Measurements from ENCODE around the gene HTRA3. TPM values are rescaled to one million over a fixed set of nuclear protein-coding genes. Genes with fewer than 3 reads are reported as not detected.

HTRA3 gene
- total RNA-seq, 1 experiment from 2014 or later: 2.3 TPM

DNA sequence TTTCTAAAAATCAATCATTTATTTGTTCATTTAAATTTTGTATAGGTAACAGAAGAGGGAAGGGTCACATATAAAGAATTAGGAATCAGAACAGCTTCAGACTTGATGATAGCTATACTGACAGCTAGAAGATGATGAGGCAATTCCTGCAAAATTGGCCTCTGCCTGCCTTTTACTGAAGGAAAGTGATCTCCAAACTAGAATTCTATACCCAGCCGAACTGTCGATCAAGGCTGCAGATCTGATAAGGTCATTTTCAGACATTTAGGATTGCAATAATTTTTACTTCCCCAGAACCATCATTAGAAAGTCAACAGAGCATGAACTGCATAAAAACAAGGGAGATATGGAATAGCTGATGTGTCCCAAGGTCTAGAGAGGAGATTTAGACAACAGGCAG, 66.3 kb downstream of the HTRA3 start:
- DNase-seq (ENCODE audit: low spot score): no peak
- POLR2A ChIA-PET: no interaction called here
- peaks cover 5% of the 10 kb centered on the region for H3K36me3 Mint-ChIP-seq
- H3K9me3 Mint-ChIP-seq: peaks cover 31% of the 10 kb centered on the region
- H3K27ac Mint-ChIP-seq: no peak overlapping the region
- no peak for ATAC-seq
- TF ChIP-seq ZNF138 (CRISPR knock-in tag; conservative IDR thresholded peaks at IDR 0.05) (no peak), ETV6 (CRISPR knock-in tag; IDR thresholded peaks at IDR 0.05) (no peak), TCF7 (CRISPR knock-in tag; IDR thresholded peaks at IDR 0.05; ENCODE audit: low read depth) (no peak), ELF4 (CRISPR knock-in tag; IDR thresholded peaks at IDR 0.05; ENCODE audit: low read depth) (no peak), FOXK1 (CRISPR knock-in tag; IDR thresholded peaks at IDR 0.05) (no peak), NR1H2 (CRISPR knock-in tag; IDR thresholded peaks at IDR 0.05) (no peak), RORB (CRISPR knock-in tag; IDR thresholded peaks at IDR 0.05) (no peak), GRHL2 (CRISPR knock-in tag; IDR thresholded peaks at IDR 0.05; ENCODE audit: insufficient replicate concordance, severe bottlenecking) (no peak), ESRRA (CRISPR knock-in tag; IDR thresholded peaks at IDR 0.05; ENCODE audit: borderline replicate concordance) (no peak)
- TF ChIP-seq, protein P1, sequence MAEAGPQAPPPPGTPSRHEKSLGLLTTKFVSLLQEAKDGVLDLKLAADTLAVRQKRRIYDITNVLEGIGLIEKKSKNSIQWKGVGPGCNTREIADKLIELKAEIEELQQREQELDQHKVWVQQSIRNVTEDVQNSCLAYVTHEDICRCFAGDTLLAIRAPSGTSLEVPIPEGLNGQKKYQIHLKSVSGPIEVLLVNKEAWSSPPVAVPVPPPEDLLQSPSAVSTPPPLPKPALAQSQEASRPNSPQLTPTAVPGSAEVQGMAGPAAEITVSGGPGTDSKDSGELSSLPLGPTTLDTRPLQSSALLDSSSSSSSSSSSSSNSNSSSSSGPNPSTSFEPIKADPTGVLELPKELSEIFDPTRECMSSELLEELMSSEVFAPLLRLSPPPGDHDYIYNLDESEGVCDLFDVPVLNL (CRISPR knock-in tag; IDR thresholded peaks at IDR 0.05; ENCODE audit: borderline replicate concordance, low read depth): no peak
- TF ChIP-seq, protein P2, sequence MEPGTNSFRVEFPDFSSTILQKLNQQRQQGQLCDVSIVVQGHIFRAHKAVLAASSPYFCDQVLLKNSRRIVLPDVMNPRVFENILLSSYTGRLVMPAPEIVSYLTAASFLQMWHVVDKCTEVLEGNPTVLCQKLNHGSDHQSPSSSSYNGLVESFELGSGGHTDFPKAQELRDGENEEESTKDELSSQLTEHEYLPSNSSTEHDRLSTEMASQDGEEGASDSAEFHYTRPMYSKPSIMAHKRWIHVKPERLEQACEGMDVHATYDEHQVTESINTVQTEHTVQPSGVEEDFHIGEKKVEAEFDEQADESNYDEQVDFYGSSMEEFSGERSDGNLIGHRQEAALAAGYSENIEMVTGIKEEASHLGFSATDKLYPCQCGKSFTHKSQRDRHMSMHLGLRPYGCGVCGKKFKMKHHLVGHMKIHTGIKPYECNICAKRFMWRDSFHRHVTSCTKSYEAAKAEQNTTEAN (CRISPR knock-in tag; IDR thresholded peaks at IDR 0.05): no peak
- CTCF ChIA-PET: interaction anchor here (1.7 kb wide), 1 partner anchor 16 kb away, joined by 7 read pairs; no protein-coding TSS in a partner anchor
- H3K4me3 Mint-ChIP-seq: no peak overlapping the region
- no peaks in the 10 kb centered on the region for H3K27me3 Mint-ChIP-seq (ENCODE audit: low read depth)
- no peaks in the 10 kb centered on the region for H3K4me1 Mint-ChIP-seq

DNA sequence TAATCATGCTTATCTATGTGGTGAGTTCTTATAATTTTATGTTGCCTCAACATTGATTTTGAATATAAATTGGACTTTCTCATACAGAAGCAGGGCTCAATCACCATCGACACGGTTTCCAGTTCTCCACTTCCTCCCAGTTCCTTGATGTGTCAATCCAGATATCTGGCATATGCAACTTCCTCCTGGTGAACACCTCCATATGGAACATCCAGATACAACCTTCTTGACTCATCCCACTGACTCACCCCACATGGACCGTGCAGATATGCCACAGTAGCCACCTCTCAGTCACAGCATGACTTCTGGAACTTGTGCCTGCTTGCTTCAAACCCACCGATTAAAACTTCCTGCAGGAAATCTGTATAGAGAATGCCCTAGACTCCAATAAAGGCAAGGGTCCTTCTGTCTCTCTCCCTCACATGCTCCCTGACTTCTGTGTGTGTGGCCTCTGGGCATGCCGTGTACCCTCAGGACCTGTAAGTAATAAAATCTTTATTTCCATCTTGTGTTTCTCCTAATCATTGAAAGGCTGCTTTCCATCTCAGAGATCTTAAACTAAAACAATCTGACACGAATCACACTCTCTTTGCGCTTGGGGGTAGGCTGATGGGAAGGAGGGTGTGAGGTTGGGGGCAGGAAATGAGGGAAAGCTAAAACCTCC, 67.0 kb downstream of the HTRA3 start:
- Mint-ChIP-seq H3K9me3 (peaks cover 31% of the 10 kb centered on the region), H3K27ac (no peak overlapping the region), H3K36me3 (peaks cover 5% of the 10 kb centered on the region), H3K27me3 (ENCODE audit: low read depth) (no peaks in the 10 kb centered on the region), H3K4me1 (no peaks in the 10 kb centered on the region), H3K4me3 (no peak overlapping the region)
- ChIA-PET CTCF (interaction anchor here (1.7 kb wide), 1 partner anchor 17 kb away, joined by 7 read pairs; no protein-coding TSS in a partner anchor), POLR2A (no interaction called here)
- DNase-seq (ENCODE audit: low spot score) (no peak), ATAC-seq (no peak)
- TF ChIP-seq, protein P3, sequence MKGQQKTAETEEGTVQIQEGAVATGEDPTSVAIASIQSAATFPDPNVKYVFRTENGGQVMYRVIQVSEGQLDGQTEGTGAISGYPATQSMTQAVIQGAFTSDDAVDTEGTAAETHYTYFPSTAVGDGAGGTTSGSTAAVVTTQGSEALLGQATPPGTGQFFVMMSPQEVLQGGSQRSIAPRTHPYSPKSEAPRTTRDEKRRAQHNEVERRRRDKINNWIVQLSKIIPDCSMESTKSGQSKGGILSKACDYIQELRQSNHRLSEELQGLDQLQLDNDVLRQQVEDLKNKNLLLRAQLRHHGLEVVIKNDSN (CRISPR knock-in tag; IDR thresholded peaks at IDR 0.05): no peak
- TF ChIP-seq SP1 (CRISPR knock-in tag; conservative IDR thresholded peaks at IDR 0.05) (no peak), ESRRA (CRISPR knock-in tag; IDR thresholded peaks at IDR 0.05; ENCODE audit: borderline replicate concordance) (no peak)
- TF ChIP-seq, protein P4, sequence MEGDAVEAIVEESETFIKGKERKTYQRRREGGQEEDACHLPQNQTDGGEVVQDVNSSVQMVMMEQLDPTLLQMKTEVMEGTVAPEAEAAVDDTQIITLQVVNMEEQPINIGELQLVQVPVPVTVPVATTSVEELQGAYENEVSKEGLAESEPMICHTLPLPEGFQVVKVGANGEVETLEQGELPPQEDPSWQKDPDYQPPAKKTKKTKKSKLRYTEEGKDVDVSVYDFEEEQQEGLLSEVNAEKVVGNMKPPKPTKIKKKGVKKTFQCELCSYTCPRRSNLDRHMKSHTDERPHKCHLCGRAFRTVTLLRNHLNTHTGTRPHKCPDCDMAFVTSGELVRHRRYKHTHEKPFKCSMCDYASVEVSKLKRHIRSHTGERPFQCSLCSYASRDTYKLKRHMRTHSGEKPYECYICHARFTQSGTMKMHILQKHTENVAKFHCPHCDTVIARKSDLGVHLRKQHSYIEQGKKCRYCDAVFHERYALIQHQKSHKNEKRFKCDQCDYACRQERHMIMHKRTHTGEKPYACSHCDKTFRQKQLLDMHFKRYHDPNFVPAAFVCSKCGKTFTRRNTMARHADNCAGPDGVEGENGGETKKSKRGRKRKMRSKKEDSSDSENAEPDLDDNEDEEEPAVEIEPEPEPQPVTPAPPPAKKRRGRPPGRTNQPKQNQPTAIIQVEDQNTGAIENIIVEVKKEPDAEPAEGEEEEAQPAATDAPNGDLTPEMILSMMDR (IDR thresholded peaks at IDR 0.05): no peak

DNA sequence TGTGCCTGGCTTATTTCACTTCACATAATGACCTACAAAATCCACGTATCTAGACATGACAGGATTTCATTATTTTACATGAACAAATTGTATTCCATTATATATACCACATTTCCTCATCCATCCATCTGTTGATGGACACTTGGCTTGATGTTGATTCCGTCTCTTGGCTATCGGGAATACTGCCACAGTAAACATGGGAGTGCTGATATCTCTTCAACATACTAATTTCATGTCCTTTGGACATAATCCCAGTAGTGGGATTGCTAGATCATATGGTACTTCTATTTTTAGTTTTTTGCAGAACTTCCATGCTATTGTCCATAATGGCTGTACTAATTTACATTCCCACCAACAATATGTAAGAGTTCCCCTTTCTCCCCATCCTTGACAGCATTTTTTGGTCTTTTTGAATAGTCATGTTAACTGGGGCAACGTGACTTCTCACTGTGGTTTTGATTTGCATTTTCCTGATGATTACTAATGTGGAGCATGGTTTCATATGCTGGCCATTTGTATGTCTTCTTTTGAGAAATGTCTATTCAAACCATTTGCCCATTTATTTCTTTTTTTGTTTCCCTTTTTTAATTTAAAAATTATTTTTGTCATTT, 68.9 kb downstream of the HTRA3 start:
- ChIA-PET POLR2A (no interaction called here), CTCF (no interaction called here)
- peaks cover 7% of the 10 kb centered on the region for H3K4me1 Mint-ChIP-seq
- H3K36me3 Mint-ChIP-seq: peaks cover 5% of the 10 kb centered on the region
- no peak overlapping the region for H3K27ac Mint-ChIP-seq
- TF ChIP-seq MXD4 (CRISPR knock-in tag; IDR thresholded peaks at IDR 0.05; ENCODE audit: borderline replicate concordance) (no peak), NFATC4 (CRISPR knock-in tag; IDR thresholded peaks at IDR 0.05) (no peak), OVOL2 (CRISPR knock-in tag; IDR thresholded peaks at IDR 0.05; ENCODE audit: borderline replicate concordance) (no peak), KAT7 (CRISPR knock-in tag; IDR thresholded peaks at IDR 0.05; ENCODE audit: borderline replicate concordance) (no peak)
- TF ChIP-seq, protein P4 (IDR thresholded peaks at IDR 0.05): no peak
- H3K4me3 Mint-ChIP-seq: no peak overlapping the region
- DNase-seq (ENCODE audit: low spot score) (no peak), ATAC-seq (no peak)
- H3K9me3 Mint-ChIP-seq: peaks cover 26% of the 10 kb centered on the region
- peaks cover 5% of the 10 kb centered on the region; the same call in 1 of the 2 replicates for H3K27me3 Mint-ChIP-seq (ENCODE audit: low read depth)
